H1 (cell line): Measurements from ENCODE around the gene DOK7. TPM values are rescaled to one million over a fixed set of nuclear protein-coding genes. Genes with fewer than 3 reads are reported as not detected.

Source experiments
- CTCF ChIA-PET: fragments of 300-600 bp; sonication (Branson Sonifier 250); formaldehyde crosslinking; loops from one replicate; lab custom pipeline; 2021; ENCODE audit not compliant: partially characterized antibody; lab: Charles Lee
- POLR2A ChIA-PET: fragments of 300-600 bp; sonication (Branson Sonifier 250); formaldehyde crosslinking; loops from one replicate; lab custom pipeline; 2021; ENCODE audit warnings: inconsistent platforms; ENCODE audit not compliant: partially characterized antibody; lab: Charles Lee
- DNase-seq, 2 experiments: peaks; one replicate each; pipeline versions ENCODE4 v3.0.0 to v3.0.0-alpha.2; 2010 to 2022; ENCODE audit warnings: low spot score in 2 of 2, low read depth in 1 of 2, mixed read lengths in 1 of 2
- FAIRE-seq: peaks from 2 replicates; lab custom pipeline; 2011; peaks lifted over from hg19 to GRCh38; lab: Jason Lieb, UNC
- H2AFZ ChIP-seq: 2 replicates; pipeline ENCODE4 v1.8.1; 2012; ENCODE audit warnings: low read length, inconsistent platforms
- H2AK5ac ChIP-seq: 2 replicates; pipeline ENCODE4 v1.6.1; 2013; ENCODE audit warnings: low read depth, low read length
- H2BK120ac ChIP-seq: replicated peaks from 2 replicates; pipeline ENCODE3; 2013; ENCODE audit warnings: low read depth, low read length, inconsistent platforms
- H2BK12ac ChIP-seq: 2 replicates; pipeline ENCODE4 v1.6.1; 2013; ENCODE audit warnings: low read depth, low read length
- H2BK15ac ChIP-seq: 2 replicates; pipeline ENCODE4 v1.6.1; 2013; ENCODE audit warnings: low read length
- H2BK20ac ChIP-seq: 2 replicates; pipeline ENCODE4 v1.6.1; 2013; ENCODE audit warnings: low read length
- H2BK5ac ChIP-seq: 2 replicates; pipeline ENCODE4 v1.6.1; 2013; ENCODE audit warnings: low read depth, low read length
- H3K14ac ChIP-seq: 2 replicates; pipeline ENCODE4 v1.6.1; 2013; ENCODE audit warnings: inconsistent platforms; ENCODE audit not compliant: insufficient read length
- H3K18ac ChIP-seq: 2 replicates; pipeline ENCODE4 v1.6.1; 2013; ENCODE audit warnings: low read length; ENCODE audit errors: extremely low read depth
- H3K23ac ChIP-seq: 2 replicates; pipeline ENCODE4 v1.6.1; 2013; ENCODE audit warnings: inconsistent platforms; ENCODE audit not compliant: insufficient read length
- H3K23me2 ChIP-seq: 2 replicates; pipeline ENCODE4 v1.6.1; 2013; ENCODE audit warnings: low read depth, low read length
- H3K27ac ChIP-seq: 2 replicates; pipeline ENCODE4 v1.6.1; 2011; ENCODE audit warnings: low read depth, low read length, inconsistent platforms
- H3K27me3 ChIP-seq, 4 experiments: replicated peaks in 1 of 4; 1 replicate in 1 of 4; 2 replicates in 3 of 4; pipeline versions ENCODE4 v1.6.1 to v1.8.1; 2011 to 2013; ENCODE audit warnings: low read length in 3 of 4, mild to moderate bottlenecking in 3 of 4, inconsistent platforms in 2 of 4, mixed read lengths in 2 of 4, moderate library complexity in 1 of 4; ENCODE audit not compliant: control insufficient read depth in 3 of 4, insufficient read depth in 3 of 4; ENCODE audit errors: extremely low read depth in 1 of 4
- H3K36me3 ChIP-seq, 4 experiments: 2 replicates each; pipeline versions ENCODE4 v1.6.1 to v1.8.1; 2011 to 2013; ENCODE audit warnings: mild to moderate bottlenecking in 4 of 4, low read length in 3 of 4, moderate library complexity in 2 of 4, control low read depth in 1 of 4, inconsistent platforms in 1 of 4; ENCODE audit not compliant: insufficient read depth in 4 of 4, control insufficient read depth in 2 of 4
- H3K4ac ChIP-seq: replicated peaks from 2 replicates; pipeline ENCODE3; 2013; ENCODE audit warnings: low read length, low read depth, mixed read lengths, inconsistent platforms; ENCODE audit not compliant: insufficient read length
- H3K4me1 ChIP-seq, 4 experiments: replicated peaks in 1 of 4; 1 replicate in 1 of 4; 2 replicates in 3 of 4; pipeline versions ENCODE4 v1.6.1 to v1.8.1; 2011 to 2013; ENCODE audit warnings: low read length in 3 of 4, inconsistent platforms in 2 of 4, mixed read lengths in 1 of 4; ENCODE audit not compliant: insufficient read depth in 4 of 4, control insufficient read depth in 3 of 4
- H3K4me2 ChIP-seq, 2 experiments: 2 replicates each; pipeline versions ENCODE4 v1.6.1 to v1.8.1; 2011 to 2013; ENCODE audit warnings: low read depth in 2 of 2, low read length in 2 of 2, control low read depth in 1 of 2, inconsistent platforms in 1 of 2, mild to moderate bottlenecking in 1 of 2; ENCODE audit not compliant: insufficient read depth in 1 of 2
- H3K4me3 ChIP-seq, 4 experiments: fragments of 200-600, 300-600 bp in 1 of 4; sonication (generic), shearing (Covaris generic), sonication (Bioruptor Twin) in 1 of 4; 2 replicates each; pipeline versions ENCODE4 v1.5.1 to v1.8.1; 2011 to 2016; ENCODE audit warnings: low read length in 4 of 4, low read depth in 3 of 4, control low read depth in 2 of 4, inconsistent platforms in 2 of 4, mild to moderate bottlenecking in 2 of 4, mixed read lengths in 1 of 4, moderate library complexity in 1 of 4; ENCODE audit not compliant: insufficient read depth in 2 of 4; ENCODE audit errors: extremely low read depth in 1 of 4
- H3K56ac ChIP-seq: replicated peaks from 2 replicates; pipeline ENCODE3; 2013; ENCODE audit warnings: low read depth, mild to moderate bottlenecking, mixed read lengths, low read length, inconsistent platforms; ENCODE audit not compliant: insufficient read length
- H3K79me1 ChIP-seq: 2 replicates; pipeline ENCODE4 v1.6.1; 2013; ENCODE audit warnings: low read depth, low read length, control low read depth
- H3K79me2 ChIP-seq, 2 experiments: 2 replicates each; pipeline versions ENCODE4 v1.6.1 to v1.8.1; 2012 to 2013; ENCODE audit warnings: low read length in 2 of 2, mild to moderate bottlenecking in 2 of 2, inconsistent platforms in 1 of 2; ENCODE audit not compliant: insufficient read depth in 2 of 2, control insufficient read depth in 1 of 2
- H3K9ac ChIP-seq, 4 experiments: replicated peaks in 1 of 4; 1 replicate in 1 of 4; 2 replicates in 3 of 4; pipeline versions ENCODE4 v1.6.1 to v1.8.1; 2011 to 2013; ENCODE audit warnings: low read depth in 3 of 4, low read length in 3 of 4, control low read depth in 2 of 4, mild to moderate bottlenecking in 2 of 4, moderate library complexity in 2 of 4, inconsistent platforms in 1 of 4; ENCODE audit errors: extremely low read depth in 1 of 4
- H3K9me3 ChIP-seq, 2 experiments: 2 replicates each; pipeline versions ENCODE4 v1.6.1 to v1.8.1; 2012 to 2013; ENCODE audit warnings: mild to moderate bottlenecking in 2 of 2, moderate library complexity in 2 of 2, control low read depth in 1 of 2, inconsistent platforms in 1 of 2, low read depth in 1 of 2, low read length in 1 of 2, mixed read lengths in 1 of 2; ENCODE audit not compliant: insufficient read depth in 2 of 2
- H4K20me1 ChIP-seq, 2 experiments: replicated peaks in 1 of 2; 2 replicates each; pipeline versions ENCODE3 to v1.8.1; 2011 to 2013; ENCODE audit warnings: inconsistent platforms in 2 of 2, low read length in 2 of 2, mild to moderate bottlenecking in 1 of 2; ENCODE audit not compliant: insufficient read depth in 2 of 2, control insufficient read depth in 1 of 2
- H4K5ac ChIP-seq: 2 replicates; pipeline ENCODE4 v1.6.1; 2013; ENCODE audit warnings: low read length, low read depth, mixed read lengths, inconsistent platforms; ENCODE audit not compliant: insufficient read length
- H4K8ac ChIP-seq: 2 replicates; pipeline ENCODE4 v1.8.0; 2013; ENCODE audit warnings: mild to moderate bottlenecking, moderate library complexity, low read length, inconsistent platforms; ENCODE audit not compliant: insufficient read depth; ENCODE audit errors: extremely low read depth
- H4K91ac ChIP-seq: replicated peaks from 2 replicates; pipeline ENCODE3; 2013; ENCODE audit warnings: low read length, mixed read lengths, inconsistent platforms; ENCODE audit not compliant: insufficient read length
- ATF3 ChIP-seq: IDR thresholded peaks from 2 replicates; pipeline ENCODE4 v1.6.1; 2011; ENCODE audit warnings: low read depth, mild to moderate bottlenecking, low read length; ENCODE audit not compliant: insufficient read depth
- CHD1 ChIP-seq: IDR thresholded peaks from 2 replicates; pipeline ENCODE4 v1.6.1; 2012; ENCODE audit warnings: low read depth, low read length, improper control_type of control experiment
- CHD2 ChIP-seq: IDR thresholded peaks from 2 replicates; pipeline ENCODE4 v1.6.1; 2012; ENCODE audit warnings: low read length, improper control_type of control experiment
- EGR1 ChIP-seq: IDR thresholded peaks from 2 replicates; pipeline ENCODE4 v1.6.1; 2011; ENCODE audit warnings: low read depth, low read length, borderline replicate concordance
- KDM4A ChIP-seq: IDR thresholded peaks from one replicate; pipeline ENCODE4 v1.7.1; 2012; ENCODE audit warnings: low read depth, mild to moderate bottlenecking, moderate library complexity, low read length, inconsistent platforms; ENCODE audit not compliant: severe bottlenecking
- NRF1 ChIP-seq: IDR thresholded peaks from 2 replicates; pipeline ENCODE4 v1.6.1; 2011; ENCODE audit warnings: mild to moderate bottlenecking, low read depth, low read length, improper control_type of control experiment
- POLR2AphosphoS5 ChIP-seq: IDR thresholded peaks from 2 replicates; pipeline ENCODE4 v1.6.1; 2011; ENCODE audit warnings: low read depth, low read length
- RBBP5 ChIP-seq: IDR thresholded peaks from 2 replicates; pipeline ENCODE4 v1.7.1; 2012; ENCODE audit warnings: low read depth, mild to moderate bottlenecking, inconsistent platforms, low read length, moderate library complexity, borderline replicate concordance
- SIRT6 ChIP-seq: IDR thresholded peaks from one replicate; pipeline ENCODE4 v1.7.1; 2012; ENCODE audit warnings: low read length, inconsistent platforms
- TCF12 ChIP-seq: IDR thresholded peaks from 2 replicates; pipeline ENCODE4 v1.6.1; 2011; ENCODE audit warnings: low read depth, mild to moderate bottlenecking, low read length
- WGBS, 2 experiments: shearing (Covaris generic) in 1 of 2; methylation state at CpG; one replicate each; pipeline versions ENCODE4 v1.1.6 to v1.1.7; 2013 to 2015; ENCODE audit warnings: low lambda C conversion rate in 2 of 2, mixed read lengths in 2 of 2, inconsistent platforms in 1 of 2, low coverage in 1 of 2, missing lambda C conversion rate in 1 of 2; ENCODE audit not compliant: insufficient replicate concordance in 2 of 2, insufficient coverage in 1 of 2, insufficient read length in 1 of 2; ENCODE audit errors: extremely low coverage in 1 of 2, missing lambda C conversion rate in 1 of 2; 5-methylcytosine and 5-hydroxymethylcytosine counted together
- polyA plus RNA-seq, 7 experiments: library from polyadenylated mRNA; depleted of rRNA in 3 of 7; stranded (reverse) in 5 of 7; unstranded in 2 of 7; fragments of >200 nt in 5 of 7; fragments of 200-250 nt in 2 of 7; gene quantifications; 1 replicate in 5 of 7; 2 replicates in 1 of 7; 4 replicates in 1 of 7; pipeline versions ENCODE4 v1.2.1 to v1.2.3, GENCODE V29; 2011 to 2013; ENCODE audit warnings: missing spikeins in 2 of 7, mixed read lengths in 2 of 7
- total RNA-seq: library from RNA; stranded (reverse); fragmentation: NEBNext Ultra II Directional; extraction: Animal tissue kit (Norgen Biotek cat#: 25700); gene quantifications from 2 replicates; pipeline ENCODE4 v1.2.1, GENCODE V29; 2021
- TF ChIP-seq, protein P1 (sequence below): IDR thresholded peaks from 2 replicates; pipeline ENCODE4 v1.6.1; 2011; ENCODE audit warnings: low read length, improper control_type of control experiment

The DOK7 gene
- total and polyA plus RNA-seq, 2 of the 8 experiments (the other 6 are each of a cell fraction or from before 2014, with no cell fraction given) = 0.32 TPM; not detected in 1

GRCh38 chr4:3463556-3464348, 646 bp downstream of the DOK7 start:
- Histone ChIP-seq H2AK5ac (no peak overlapping the region), H3K9me3 (peaks cover 0 to 3% of the 10 kb centered on the region in 2 experiments; a peak in 2 of 4 replicates), H2BK15ac (no peak overlapping the region), H3K4ac (no peak overlapping the region), H3K18ac (no peak overlapping the region), H3K4me2 (peak overlapping the region; percentile 8 to 57; a peak in 2 of 4 replicates), H3K27me3 (peaks cover 5 to 57% (median 41%) of the 10 kb centered on the region in 4 experiments), H2AFZ (no peak overlapping the region), H4K91ac (no peak overlapping the region), H2BK20ac (no peak overlapping the region), H3K79me2 (no peaks in the 10 kb centered on the region), H3K23ac (no peak overlapping the region), H3K14ac (no peak overlapping the region), H3K23me2 (peaks cover 4% of the 10 kb centered on the region), H2BK120ac (no peak overlapping the region), H4K8ac (no peak overlapping the region), H3K56ac (no peak overlapping the region), H3K4me3 (peak overlapping the region in 1 of 4 experiments; percentile 52; a peak in 3 of 8 replicates), H3K36me3 (no peaks in the 10 kb centered on the region), H2BK5ac (no peak overlapping the region), H4K5ac (no peak overlapping the region), H3K27ac (no peak overlapping the region), H3K9ac (no peak overlapping the region), H3K4me1 (peaks cover 0 to 6% (median 0%) of the 10 kb centered on the region in 4 experiments; a peak in 1 of 7 replicates), H4K20me1 (peaks cover 2 to 13% of the 10 kb centered on the region in 2 experiments), H3K79me1 (peaks cover 4% of the 10 kb centered on the region; the same call in 1 of the 2 replicates), H2BK12ac (no peak overlapping the region)
- ChIA-PET POLR2A (no interaction called here), CTCF (interaction anchor here (0.8 to 3.0 kb wide), 5 partner anchors 16 to 117 kb away, joined by 3 to 10 read pairs (median 7); no protein-coding TSS in a partner anchor)
- FAIRE-seq (no peak), DNase-seq (no peak)
- 78% methylated on average over 16 of the region's 43 CpGs; no CpG with 5 or more reads in 1 of the 2 experiments for WGBS, 2 experiments
- TF ChIP-seq, protein P1, sequence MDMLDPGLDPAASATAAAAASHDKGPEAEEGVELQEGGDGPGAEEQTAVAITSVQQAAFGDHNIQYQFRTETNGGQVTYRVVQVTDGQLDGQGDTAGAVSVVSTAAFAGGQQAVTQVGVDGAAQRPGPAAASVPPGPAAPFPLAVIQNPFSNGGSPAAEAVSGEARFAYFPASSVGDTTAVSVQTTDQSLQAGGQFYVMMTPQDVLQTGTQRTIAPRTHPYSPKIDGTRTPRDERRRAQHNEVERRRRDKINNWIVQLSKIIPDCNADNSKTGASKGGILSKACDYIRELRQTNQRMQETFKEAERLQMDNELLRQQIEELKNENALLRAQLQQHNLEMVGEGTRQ = no peak
- no peak for TF ChIP-seq KDM4A
- TF ChIP-seq TCF12 = no peak
- no peak for TF ChIP-seq EGR1
- TF ChIP-seq POLR2AphosphoS5 = no peak
- no peak for TF ChIP-seq NRF1
- TF ChIP-seq CHD2 = no peak
- TF ChIP-seq RBBP5 = no peak
- no peak for TF ChIP-seq SIRT6
- TF ChIP-seq CHD1 = no peak
- TF ChIP-seq ATF3 = no peak
